Measurements from ENCODE around the gene NRF1.

NRF1 gene

DNA sequence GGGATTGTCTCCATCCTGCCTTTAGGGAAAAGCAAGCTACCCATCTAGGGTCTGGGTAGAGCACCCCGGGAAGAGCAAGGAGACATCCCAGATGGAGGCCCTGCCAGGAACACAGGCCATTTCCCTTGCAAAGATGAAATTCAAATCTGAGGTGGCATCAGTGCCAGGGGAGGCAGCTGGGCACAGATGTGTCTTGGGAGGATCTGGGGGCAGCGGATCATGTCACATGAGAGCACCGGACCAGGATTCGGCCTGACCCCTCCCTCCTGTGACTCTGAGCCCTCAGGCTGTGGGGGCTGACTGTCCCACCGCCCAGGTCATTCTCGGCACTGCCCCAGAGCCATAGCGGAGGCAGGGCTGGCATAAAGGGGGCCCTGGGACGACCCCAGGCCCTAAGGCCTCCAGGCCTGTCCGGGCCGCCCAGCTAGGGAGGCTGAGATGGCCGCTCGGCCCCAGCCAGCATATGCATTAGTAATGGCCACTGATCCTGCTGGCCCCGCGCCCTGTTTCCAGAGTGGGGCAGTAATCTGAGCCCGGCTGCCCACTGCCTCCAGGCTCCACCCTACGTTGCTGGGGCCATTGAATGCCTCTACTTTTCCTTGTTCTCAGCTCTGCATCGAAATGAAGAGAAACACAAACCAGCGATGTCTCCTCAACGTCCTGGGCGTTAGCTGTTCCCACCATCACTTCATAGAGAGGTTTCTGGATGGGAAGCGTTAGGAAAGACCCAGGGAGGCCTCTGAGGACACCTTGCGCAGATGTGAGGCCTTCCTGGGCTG is 192.8 kb downstream of the NRF1 start:
- DNase-seq (ENCODE audit: low spot score), result no peak

GRCh38 chr7:129804890-129805719 is 193.6 kb downstream of the NRF1 start:
- DNase-seq (ENCODE audit: low spot score), result no peak
